HepG2 (cell line): ENCODE results near the gene TRAPPC4. TPM values are rescaled to one million over a fixed set of nuclear protein-coding genes. Genes with fewer than 3 reads are reported as not detected.
A peak's percentile ranks its signal among the peaks of the same experiment; 100 is the strongest.

Experiments used
- AHR ChIP-seq: IDR thresholded peaks from 2 replicates; pipeline ENCODE4 v1.6.1; 2018; ENCODE audit warnings: missing genetic modification reagents, missing compliant biosample characterization
- DPF2 ChIP-seq: sonication (generic); formaldehyde crosslinking; IDR thresholded peaks from 2 replicates; pipeline ENCODE4 v1.4.0; 2020; ENCODE audit warnings: mild to moderate bottlenecking, low read depth, missing genetic modification reagents, borderline replicate concordance
- ETS1 ChIP-seq: sonication (generic); formaldehyde crosslinking; IDR thresholded peaks from 2 replicates; pipeline ENCODE4 v1.4.0; 2020; ENCODE audit warnings: missing genetic modification reagents
- FOSL1 ChIP-seq: sonication (generic); formaldehyde crosslinking; IDR thresholded peaks from 2 replicates; pipeline ENCODE4 v1.9.0; 2021; ENCODE audit warnings: missing genetic modification reagents, borderline replicate concordance
- KLF11 ChIP-seq: IDR thresholded peaks from 2 replicates; pipeline ENCODE4 v1.6.1; 2016; ENCODE audit warnings: missing compliant biosample characterization
- NFIC ChIP-seq: IDR thresholded peaks from 2 replicates; pipeline ENCODE4 v1.6.1; 2012; ENCODE audit warnings: mild to moderate bottlenecking, low read length, inconsistent platforms
- NFKB2 ChIP-seq: sonication (generic); formaldehyde crosslinking; IDR thresholded peaks from 2 replicates; pipeline ENCODE4 v1.4.0; 2020; ENCODE audit warnings: missing genetic modification reagents, borderline replicate concordance
- NR1H2 ChIP-seq: sonication (generic); formaldehyde crosslinking; IDR thresholded peaks from 2 replicates; pipeline ENCODE4 v1.8.1; 2022; ENCODE audit warnings: low read depth, missing genetic modification reagents, borderline replicate concordance
- POLR2A ChIP-seq, 2 experiments: IDR thresholded peaks; 2 replicates each; pipeline ENCODE4 v1.6.1; 2011; ENCODE audit warnings: low read depth in 2 of 2, low read length in 2 of 2, mild to moderate bottlenecking in 1 of 2, moderate library complexity in 1 of 2; ENCODE audit not compliant: insufficient read depth in 1 of 2
- RBM22 ChIP-seq: fragments of 200-400 bp; formaldehyde crosslinking; optimal IDR thresholded peaks from 2 replicates; pipeline ENCODE3; 2017; ENCODE audit warnings: mild to moderate bottlenecking, low read length, moderate library complexity
- SP4 ChIP-seq: sonication (generic); formaldehyde crosslinking; IDR thresholded peaks from 2 replicates; pipeline ENCODE4 v1.8.1; 2023; ENCODE audit warnings: mild to moderate bottlenecking, missing genetic modification reagents
- SPEN ChIP-seq: sonication (generic); formaldehyde crosslinking; IDR thresholded peaks from 2 replicates; pipeline ENCODE4 v1.5.1; 2020; ENCODE audit warnings: low read depth, mild to moderate bottlenecking, missing genetic modification reagents
- STAG1 ChIP-seq: sonication (generic); formaldehyde crosslinking; IDR thresholded peaks from 2 replicates; pipeline ENCODE4 v1.4.0; 2020; ENCODE audit warnings: missing genetic modification reagents
- TBP ChIP-seq: sonication (generic); formaldehyde crosslinking; IDR thresholded peaks from 2 replicates; pipeline ENCODE4 v1.5.0; 2020; ENCODE audit warnings: missing genetic modification reagents
- TERF1 ChIP-seq: sonication (generic); formaldehyde crosslinking; IDR thresholded peaks from 2 replicates; pipeline ENCODE4 v1.8.0; 2022; ENCODE audit warnings: mild to moderate bottlenecking, missing genetic modification reagents, moderate library complexity
- TRIM22 ChIP-seq: fragments of 450-650 bp; IDR thresholded peaks from 2 replicates; pipeline ENCODE4 v1.6.1; 2017
- YEATS4 ChIP-seq: sonication (generic); formaldehyde crosslinking; IDR thresholded peaks from 2 replicates; pipeline ENCODE4 v1.4.0; 2020; ENCODE audit warnings: missing genetic modification reagents, borderline replicate concordance
- ZEB1 ChIP-seq: IDR thresholded peaks from 2 replicates; pipeline ENCODE4 v1.6.1; 2012; ENCODE audit warnings: mild to moderate bottlenecking, low read depth, inconsistent platforms; ENCODE audit not compliant: insufficient replicate concordance
- ZNF160 ChIP-seq: sonication (generic); formaldehyde crosslinking; IDR thresholded peaks from 2 replicates; pipeline ENCODE4 v1.8.0; 2022; ENCODE audit warnings: mild to moderate bottlenecking, inconsistent platforms, missing genetic modification reagents
- ZNF292 ChIP-seq: sonication (generic); formaldehyde crosslinking; IDR thresholded peaks from 2 replicates; pipeline ENCODE4 v1.8.1; 2022; ENCODE audit warnings: mild to moderate bottlenecking, low read depth, missing genetic modification reagents, borderline replicate concordance
- ZNF513 ChIP-seq: sonication (generic); formaldehyde crosslinking; conservative IDR thresholded peaks from 2 replicates; pipeline ENCODE4 v1.5.0; 2020; ENCODE audit warnings: missing genetic modification reagents
- ZNF589 ChIP-seq: sonication (generic); formaldehyde crosslinking; conservative IDR thresholded peaks from 2 replicates; pipeline ENCODE4 v1.8.0; 2022; ENCODE audit warnings: mild to moderate bottlenecking, moderate library complexity, missing genetic modification reagents
- ZNF784 ChIP-seq: sonication (generic); formaldehyde crosslinking; IDR thresholded peaks from 2 replicates; pipeline ENCODE4 v1.5.1; 2020; ENCODE audit warnings: missing genetic modification reagents, mild to moderate bottlenecking, borderline replicate concordance
- ZNF879 ChIP-seq: sonication (generic); formaldehyde crosslinking; IDR thresholded peaks from 2 replicates; pipeline ENCODE4 v1.8.1; 2023; ENCODE audit warnings: missing genetic modification reagents
- ZNF891 ChIP-seq: sonication (generic); formaldehyde crosslinking; IDR thresholded peaks from 2 replicates; pipeline ENCODE4 v1.5.0; 2020; ENCODE audit warnings: mild to moderate bottlenecking, missing genetic modification reagents
- polyA plus RNA-seq, 8 experiments: library from polyadenylated mRNA; depleted of rRNA in 3 of 8; stranded (reverse) in 7 of 8; unstranded in 1 of 8; fragments of >200 nt; fragmentation: Illumina TruSeq in 4 of 8; extraction: Trizol in 4 of 8; gene quantifications; 2 replicates each; pipeline versions ENCODE4 v1.2.1 to v1.2.3, GENCODE V29; 2011 to 2016; ENCODE audit warnings: low read depth in 4 of 8, missing spikeins in 1 of 8, mixed read lengths in 1 of 8; ENCODE audit not compliant: insufficient read depth in 1 of 8
- total RNA-seq, 5 experiments: library from RNA; depleted of rRNA; stranded (reverse); fragments of >200 nt; fragmentation: Illumina TruSeq; extraction: Trizol; gene quantifications; 2 replicates each; pipeline ENCODE4 v1.2.3, GENCODE V29; 2016; ENCODE audit warnings: low read depth in 1 of 5

The TRAPPC4 gene
- total and polyA plus RNA-seq, 2 of the 13 experiments (the other 11 are each of a cell fraction or from before 2014, with no cell fraction given): 97.4 to 140 TPM

- no peak for TF ChIP-seq TRIM22
- peak; percentile 47 for TF ChIP-seq ZNF589
- no peak for TF ChIP-seq RBM22
- TF ChIP-seq ZNF879: peak; percentile 90
- TF ChIP-seq NR1H2 (CRISPR knock-in tag): no peak
- TF ChIP-seq TERF1 (CRISPR knock-in tag): no peak
- TF ChIP-seq SPEN (CRISPR knock-in tag): peak; percentile 96
- TF ChIP-seq NFIC: no peak
- TF ChIP-seq ETS1: no peak
- peak; percentile 73 for TF ChIP-seq YEATS4 (CRISPR knock-in tag)
- 0 out of 2 replicates have a peak, but pooled peaks have one; percentile 16 for TF ChIP-seq FOSL1 (CRISPR knock-in tag)
- no peak; the same call in 1 of the 2 replicates for TF ChIP-seq ZNF891
- peak; percentile 90 for TF ChIP-seq SP4 (CRISPR knock-in tag)
- TF ChIP-seq KLF11 (CRISPR knock-in tag): peak; percentile 57; the same call in 1 of the 2 replicates
- no peak for TF ChIP-seq ZNF292 (CRISPR knock-in tag)
- peak; percentile 86 to 88 for TF ChIP-seq POLR2A (IDR thresholded peaks at IDR 0.05; ENCODE audit: insufficient read depth in 1 of 2, low read depth in 2 of 2, low read length in 2 of 2)
- peak; percentile 59; the same call in 1 of the 2 replicates for TF ChIP-seq NFKB2 (CRISPR knock-in tag)
- TF ChIP-seq AHR (CRISPR knock-in tag): no peak
- TF ChIP-seq ZNF160: peak; percentile 44
- TF ChIP-seq STAG1: 0 out of 2 replicates have a peak, but pooled peaks have one; percentile 10
- TF ChIP-seq ZNF784 (CRISPR knock-in tag): peak; percentile 92
- TF ChIP-seq ZNF513 (CRISPR knock-in tag): no peak
- no peak for TF ChIP-seq TBP (CRISPR knock-in tag)
- TF ChIP-seq DPF2 (CRISPR knock-in tag): no peak
- peak; percentile 71 for TF ChIP-seq ZEB1
Observed at GRCh38 chr11:119018074-119018938, at the start of gene TRAPPC4, which contains the start of gene RPS25 (continued).
